Psoas muscle (tissue), 8 donors: ENCODE data around the gene ZNF117. TPM values are rescaled to one million over a fixed set of nuclear protein-coding genes. Genes with fewer than 3 reads are reported as not detected.
"Not testable (repeated sequence)": the region's sequence is repeated elsewhere in the genome, so short reads cannot be mapped to it uniquely, and the experiment has no call there.

Source experiments
- ATAC-seq, 4 donors: fragments of 200-7000 bp; cut with Tn5 transposase; one replicate each; pipeline ENCODE4 v1.9.1; 2020; ENCODE audit warnings: moderate library complexity in 3 of 4, mild to moderate bottlenecking in 2 of 4
- DNase-seq, 2 donors: peaks; one replicate each; pipeline ENCODE4 v3.0.0-alpha.2; 2020
- H3K27ac ChIP-seq: fragments of 200-600 bp; one replicate; pipeline ENCODE4 v1.8.0; 2022
- H3K27me3 ChIP-seq, 3 donors: fragments of 200-600 bp in 1 of 3; one replicate each; pipeline versions ENCODE4 v1.6.1 to v1.8.0; 2013 to 2022; ENCODE audit warnings: low read length in 2 of 3, mild to moderate bottlenecking in 2 of 3, moderate library complexity in 1 of 3; ENCODE audit not compliant: insufficient read depth in 3 of 3
- H3K36me3 ChIP-seq, 2 donors: fragments of 200-600 bp in 1 of 2; one replicate each; pipeline versions ENCODE4 v1.6.1 to v1.8.0; 2013 to 2022; ENCODE audit warnings: low read depth in 1 of 2, mild to moderate bottlenecking in 1 of 2, moderate library complexity in 1 of 2; ENCODE audit not compliant: insufficient read depth in 1 of 2
- H3K4me1 ChIP-seq: fragments of 200-600 bp; one replicate; pipeline ENCODE4 v1.8.0; 2022
- H3K4me3 ChIP-seq: fragments of 200-600 bp; one replicate; pipeline ENCODE4 v1.8.0; 2022; ENCODE audit warnings: mild to moderate bottlenecking
- H3K9me3 ChIP-seq: fragments of 200-600 bp; one replicate; pipeline ENCODE4 v1.8.0; 2022
- CTCF ChIP-seq: fragments of 200-600 bp; IDR thresholded peaks from one replicate; pipeline ENCODE4 v1.8.0; 2022; ENCODE audit warnings: antibody characterized with exemption
- WGBS, 3 donors: extraction: QIAGEN DNeasy Blood & Tissue Kit; methylation state at CpG; one replicate each; pipeline versions ENCODE4 v1.1.6 to v1.1.7; 2013; 5-methylcytosine and 5-hydroxymethylcytosine counted together
- intact Hi-C, 2 donors: fragments of 100-400 bp; cut with DNase I; formaldehyde crosslinking; loops; one replicate each; pipeline versions ENCODE4 v1.11.0 to v1.14.2; 2022
- polyA plus RNA-seq, 3 donors: library from polyadenylated mRNA; stranded (reverse); fragments of 200-250 nt; gene quantifications; one replicate each; pipeline ENCODE4 v1.2.3, GENCODE V29; 2013
- total RNA-seq, 4 donors: library from RNA; stranded (reverse); fragmentation: NEBNext Ultra II Directional in 2 of 4; extraction: Animal tissue kit (Norgen Biotek cat#: 25700) in 2 of 4; gene quantifications; one replicate each; pipeline versions ENCODE4 v1.2.1 to v1.2.4, GENCODE V29; 2021 to 2023
- donor health status: healthy with polysubstance abuse.
- donor health status: DM: no; HTN: no; CAD: no; lungs with moderate emphysema.
- donor health status: Bipolar disorder and iron deficiency.
- donor health status: healthy.
- donor health status: DM: yes; HTN: yes; CAD: no.
- donor health status: DM: no; HTN: no; CAD: no.
- donor health status: DM: no; HTN: no; CAD: no.
- donor health status: DM: yes; HTN: yes; CAD: no.

ZNF117 gene
- total and polyA plus RNA-seq, 7 donors = 0.58 to 3.2 (median 1.5) TPM

GRCh38 chr7:64938540-64938939 is 52.3 kb downstream of the ZNF117 start:
- peaks cover 0 to 4% (median 0%) of the 10 kb centered on the region in 3 donors for H3K27me3 ChIP-seq
- TF ChIP-seq CTCF = no peak

GRCh38 chr7:64934478-64934877 is 56.4 kb downstream of the ZNF117 start:
- no peaks in the 10 kb centered on the region for H3K36me3 ChIP-seq
- intact Hi-C loops = no loop called here
- peaks cover 25% of the 10 kb centered on the region for H3K9me3 ChIP-seq
- no peaks in the 10 kb centered on the region for H3K4me1 ChIP-seq
- WGBS, 3 donors = 88 to 96% (median 94%) methylated on average over 1 of the region's 1 CpG
- DNase-seq = no peak
- TF ChIP-seq CTCF = no peak
- no peak overlapping the region for H3K4me3 ChIP-seq
- ATAC-seq = no peak
- H3K27ac ChIP-seq = no peak overlapping the region
- no peaks in the 10 kb centered on the region for H3K27me3 ChIP-seq

More at GRCh38 chr7:64938540-64938939, 52.3 kb downstream of the ZNF117 start:
- intact Hi-C loops = no loop called here
- no peaks in the 10 kb centered on the region for H3K4me1 ChIP-seq
- no peak for ATAC-seq
- DNase-seq = no peak
- no peaks in the 10 kb centered on the region for H3K36me3 ChIP-seq
- H3K9me3 ChIP-seq = peaks cover 11% of the 10 kb centered on the region
- WGBS, 3 donors = 92 to 99% (median 93%) methylated on average over 1 of the region's 1 CpG
- H3K27ac ChIP-seq = no peak overlapping the region
- no peak overlapping the region for H3K4me3 ChIP-seq

GRCh38 chr7:64928252-64929187 is 62.3 kb downstream of the ZNF117 start:
- H3K4me1 ChIP-seq, ATAC-seq, intact Hi-C loops, DNase-seq, H3K4me3 ChIP-seq, H3K27ac ChIP-seq, H3K27me3 ChIP-seq: not testable (repeated sequence)
- H3K36me3 ChIP-seq = peaks cover 0 to 22% of the 10 kb centered on the region in 2 donors
- WGBS, 3 donors = 97 to 99% (median 97%) methylated on average over 4 of the region's 4 CpGs
- H3K9me3 ChIP-seq = peaks cover 41% of the 10 kb centered on the region

Other genes starting within 250 kb of the ZNF117 start
- 1 to 10 TPM; 3.9 to 9.7 (median 6.0) TPM for gene ZNF138, start 196.6 kb downstream of the ZNF117 start, total RNA-seq
- 10 to 100 TPM in 1 of 3 donors, 1 to 10 TPM in 2; 2.6 to 11.7 (median 3.5) TPM for gene ZNF138, start 196.6 kb downstream of the ZNF117 start, polyA plus RNA-seq
- 1 to 10 TPM; 1.2 to 2.9 (median 1.9) TPM for gene ZNF273, start 87.8 kb downstream of the ZNF117 start, total RNA-seq
- gene ZNF273, start 87.8 kb downstream of the ZNF117 start, polyA plus RNA-seq = 1 to 10 TPM in 2 of 3 donors, under 1 TPM in 1; 0.96 to 3.0 (median 1.5) TPM
- gene ERV3-1, start 15.7 kb upstream of the ZNF117 start, total RNA-seq = 1 to 10 TPM; 1.5 to 3.5 (median 3.0) TPM
- gene ERV3-1, start 15.7 kb upstream of the ZNF117 start, polyA plus RNA-seq = 1 to 10 TPM in 2 of 3 donors, under 1 TPM in 1; 0.80 to 7.2 (median 1.9) TPM